ENCODE results near the gene ARHGEF6. TPM values are rescaled to one million over a fixed set of nuclear protein-coding genes. Genes with fewer than 3 reads are reported as not detected.

Gene ARHGEF6
- total RNA-seq, 1 donor from 2014 or later = 8.7 TPM

- TF ChIP-seq CTCF (IDR thresholded peaks at IDR 0.05) = no peak
- no peak for DNase-seq (ENCODE audit: extremely low spot score, unreplicated experiment)
- H3K4me3 Mint-ChIP-seq (ENCODE audit: unreplicated experiment) = no peak overlapping the region
- H3K27ac Mint-ChIP-seq (ENCODE audit: unreplicated experiment) = no peak overlapping the region
- peaks cover 16% of the 10 kb centered on the region for H3K9me3 Mint-ChIP-seq (ENCODE audit: unreplicated experiment)
- no peaks in the 10 kb centered on the region for H3K36me3 Mint-ChIP-seq (ENCODE audit: unreplicated experiment)
- H3K4me1 Mint-ChIP-seq (ENCODE audit: unreplicated experiment) = no peaks in the 10 kb centered on the region
- H3K27me3 Mint-ChIP-seq (ENCODE audit: unreplicated experiment) = peaks cover 13% of the 10 kb centered on the region
These were observed 134.0 kb downstream of the ARHGEF6 start for GRCh38 chrX:136646602-136647239.

- H3K27me3 Mint-ChIP-seq (ENCODE audit: unreplicated experiment) = peaks cover 15% of the 10 kb centered on the region
- TF ChIP-seq CTCF (IDR thresholded peaks at IDR 0.05) = no peak
- DNase-seq (ENCODE audit: extremely low spot score, unreplicated experiment) = no peak
These were observed 137.5 kb downstream of the ARHGEF6 start for GRCh38 chrX:136643243-136643642.

GRCh38 chrX:136639506-136640176 is 141.1 kb downstream of the ARHGEF6 start:
- no peak for DNase-seq (ENCODE audit: extremely low spot score, unreplicated experiment)

More at GRCh38 chrX:136643243-136643642, 137.5 kb downstream of the ARHGEF6 start:
- H3K4me1 Mint-ChIP-seq (ENCODE audit: unreplicated experiment) = no peaks in the 10 kb centered on the region
- no peaks in the 10 kb centered on the region for H3K36me3 Mint-ChIP-seq (ENCODE audit: unreplicated experiment)
- H3K27ac Mint-ChIP-seq (ENCODE audit: unreplicated experiment) = no peak overlapping the region
- H3K9me3 Mint-ChIP-seq (ENCODE audit: unreplicated experiment) = peaks cover 16% of the 10 kb centered on the region
- H3K4me3 Mint-ChIP-seq (ENCODE audit: unreplicated experiment) = no peak overlapping the region

GRCh38 chrX:136636121-136636520 is 144.6 kb downstream of the ARHGEF6 start:
- H3K27ac Mint-ChIP-seq (ENCODE audit: unreplicated experiment) = no peak overlapping the region
- H3K27me3 Mint-ChIP-seq (ENCODE audit: unreplicated experiment) = no peaks in the 10 kb centered on the region
- no peaks in the 10 kb centered on the region for H3K4me1 Mint-ChIP-seq (ENCODE audit: unreplicated experiment)
- H3K9me3 Mint-ChIP-seq (ENCODE audit: unreplicated experiment) = peaks cover 3% of the 10 kb centered on the region
- H3K4me3 Mint-ChIP-seq (ENCODE audit: unreplicated experiment) = no peak overlapping the region
- TF ChIP-seq CTCF (IDR thresholded peaks at IDR 0.05) = no peak
- no peaks in the 10 kb centered on the region for H3K36me3 Mint-ChIP-seq (ENCODE audit: unreplicated experiment)
- DNase-seq (ENCODE audit: extremely low spot score, unreplicated experiment) = no peak

More at GRCh38 chrX:136639506-136640176, 141.1 kb downstream of the ARHGEF6 start:
- H3K36me3 Mint-ChIP-seq (ENCODE audit: unreplicated experiment) = no peaks in the 10 kb centered on the region
- H3K4me3 Mint-ChIP-seq (ENCODE audit: unreplicated experiment) = no peak overlapping the region
- H3K27ac Mint-ChIP-seq (ENCODE audit: unreplicated experiment) = no peak overlapping the region
- no peak for TF ChIP-seq CTCF (IDR thresholded peaks at IDR 0.05)
- H3K4me1 Mint-ChIP-seq (ENCODE audit: unreplicated experiment) = no peaks in the 10 kb centered on the region
- peaks cover 11% of the 10 kb centered on the region for H3K27me3 Mint-ChIP-seq (ENCODE audit: unreplicated experiment)
- peaks cover 9% of the 10 kb centered on the region for H3K9me3 Mint-ChIP-seq (ENCODE audit: unreplicated experiment)

GRCh38 chrX:136635235-136635634 is 145.5 kb downstream of the ARHGEF6 start:
- DNase-seq (ENCODE audit: extremely low spot score, unreplicated experiment) = no peak
- H3K36me3 Mint-ChIP-seq (ENCODE audit: unreplicated experiment) = no peaks in the 10 kb centered on the region
- no peak overlapping the region for H3K27ac Mint-ChIP-seq (ENCODE audit: unreplicated experiment)
- H3K27me3 Mint-ChIP-seq (ENCODE audit: unreplicated experiment) = no peaks in the 10 kb centered on the region
- no peak for TF ChIP-seq CTCF (IDR thresholded peaks at IDR 0.05)
- peaks cover 3% of the 10 kb centered on the region for H3K9me3 Mint-ChIP-seq (ENCODE audit: unreplicated experiment)
- H3K4me3 Mint-ChIP-seq (ENCODE audit: unreplicated experiment) = no peak overlapping the region
- H3K4me1 Mint-ChIP-seq (ENCODE audit: unreplicated experiment) = no peaks in the 10 kb centered on the region
